K562 (cell line): ENCODE results near the gene MICU1. TPM values are rescaled to one million over a fixed set of nuclear protein-coding genes. Genes with fewer than 3 reads are reported as not detected.
A peak's percentile ranks its signal among the peaks of the same experiment; 100 is the strongest.

Source experiments
- BDP1 ChIP-seq: IDR thresholded peaks from 3 replicates; pipeline ENCODE4 v1.6.1; 2011; ENCODE audit not compliant: insufficient read length, insufficient read depth
- CBFA2T3 ChIP-seq: fragments of 450-650 bp; IDR thresholded peaks from 2 replicates; pipeline ENCODE4 v1.6.1; 2017
- CBFB ChIP-seq: sonication (generic); formaldehyde crosslinking; IDR thresholded peaks from 2 replicates; pipeline ENCODE4 v1.4.0; 2020; ENCODE audit warnings: mild to moderate bottlenecking, missing genetic modification reagents
- CBX8 ChIP-seq: fragments of 200-600 bp; sonication (generic); IDR thresholded peaks from 2 replicates; pipeline ENCODE4 v1.6.1; 2012; ENCODE audit warnings: borderline replicate concordance, mixed run types, low read depth, mild to moderate bottlenecking, moderate library complexity, mixed read lengths, low read length, control low read depth, inconsistent platforms; ENCODE audit not compliant: poor library complexity, severe bottlenecking; ENCODE audit errors: extremely low read depth
- CREB1 ChIP-seq, 2 experiments: sonication (generic) in 1 of 2; formaldehyde crosslinking in 1 of 2; IDR thresholded peaks; 2 replicates each; pipeline versions ENCODE4 v1.6.1 to v1.8.0; 2012 to 2022; ENCODE audit warnings: inconsistent platforms in 1 of 2, mild to moderate bottlenecking in 1 of 2, missing genetic modification reagents in 1 of 2, moderate library complexity in 1 of 2
- HIVEP1 ChIP-seq: fragments of 250-450 bp; sonication (Bioruptor Pico); IDR thresholded peaks from 2 replicates; pipeline ENCODE4 v1.4.0; 2020; ENCODE audit warnings: mild to moderate bottlenecking
- JUNB ChIP-seq: fragments of 450-650 bp; formaldehyde crosslinking; conservative IDR thresholded peaks from 2 replicates; pipeline ENCODE4 v1.4.0; 2020; ENCODE audit warnings: mild to moderate bottlenecking
- KLF1 ChIP-seq: fragments of 450-650 bp; IDR thresholded peaks from 2 replicates; pipeline ENCODE4 v1.6.1; 2016; ENCODE audit warnings: missing genetic modification characterization, missing compliant biosample characterization
- NFE2L1 ChIP-seq: fragments of 450-650 bp; IDR thresholded peaks from 2 replicates; pipeline ENCODE4 v1.6.1; 2016; ENCODE audit warnings: missing genetic modification characterization, low read depth, mild to moderate bottlenecking, missing compliant biosample characterization, moderate library complexity, borderline replicate concordance
- TCFL5 ChIP-seq: fragments of 250-450 bp; sonication (Bioruptor Pico); conservative IDR thresholded peaks from 2 replicates; pipeline ENCODE4 v1.6.1; 2021; ENCODE audit warnings: mild to moderate bottlenecking, moderate library complexity, matching md5 sums
- ZNF584 ChIP-seq: fragments of 200-800 bp; sonication (Bioruptor generic); IDR thresholded peaks from 2 replicates; pipeline ENCODE4 v1.6.1; 2016; ENCODE audit warnings: low read depth, mild to moderate bottlenecking, missing genetic modification characterization, missing compliant biosample characterization
- ZNF780A ChIP-seq: fragments of 250-450 bp; sonication (Bioruptor Pico); IDR thresholded peaks from 2 replicates; pipeline ENCODE4 v1.5.0; 2021; ENCODE audit warnings: mild to moderate bottlenecking
- polyA plus RNA-seq, 8 experiments: library from polyadenylated mRNA; depleted of rRNA in 4 of 8; stranded (reverse) in 5 of 8; unstranded in 3 of 8; fragments of >200 nt; fragmentation: Nextera tagmentation in 2 of 8; fragmentation: Illumina TruSeq in 1 of 8; extraction: Ambion mirVana in 2 of 8; extraction: Trizol in 1 of 8; gene quantifications; 2 replicates each; pipeline versions ENCODE4 v1.2.1 to v1.2.3, GENCODE V29; 2011 to 2014; ENCODE audit warnings: inconsistent platforms in 1 of 8, missing spikeins in 1 of 8
- total RNA-seq, 7 experiments: library from RNA; depleted of rRNA in 6 of 7; stranded (reverse); fragments of >200 nt in 6 of 7; fragmentation: Illumina TruSeq in 2 of 7; extraction: Trizol in 2 of 7; gene quantifications; 2 replicates each; pipeline versions ENCODE4 v1.2.1 to v1.2.3, GENCODE V29; 2011 to 2021; ENCODE audit warnings: low replicate concordance in 1 of 7
- TF ChIP-seq, protein P1 (sequence below): fragments of 150-350 bp; IDR thresholded peaks from 2 replicates; pipeline ENCODE4 v1.6.1; 2014; ENCODE audit warnings: low read depth, mild to moderate bottlenecking, low read length, borderline replicate concordance
- TF ChIP-seq, protein P2 (sequence below): IDR thresholded peaks from 2 replicates; pipeline ENCODE4 v1.6.1; 2011; ENCODE audit warnings: borderline replicate concordance, low read depth, mild to moderate bottlenecking, moderate library complexity, low read length; ENCODE audit not compliant: insufficient read depth, poor library complexity, severe bottlenecking
- TF ChIP-seq, protein P3 (sequence below), 2 experiments: fragments of 450-650 bp; IDR thresholded peaks; 2 replicates each; pipeline ENCODE4 v1.6.1; 2018; ENCODE audit warnings: mild to moderate bottlenecking in 2 of 2, low read depth in 1 of 2; ENCODE audit not compliant: partially characterized antibody in 2 of 2

The MICU1 gene
- total and polyA plus RNA-seq, 9 of the 15 experiments (the other 6 are each of a cell fraction or from before 2014, with no cell fraction given): 29.3 to 76.8 (median 48.4) TPM

DNA sequence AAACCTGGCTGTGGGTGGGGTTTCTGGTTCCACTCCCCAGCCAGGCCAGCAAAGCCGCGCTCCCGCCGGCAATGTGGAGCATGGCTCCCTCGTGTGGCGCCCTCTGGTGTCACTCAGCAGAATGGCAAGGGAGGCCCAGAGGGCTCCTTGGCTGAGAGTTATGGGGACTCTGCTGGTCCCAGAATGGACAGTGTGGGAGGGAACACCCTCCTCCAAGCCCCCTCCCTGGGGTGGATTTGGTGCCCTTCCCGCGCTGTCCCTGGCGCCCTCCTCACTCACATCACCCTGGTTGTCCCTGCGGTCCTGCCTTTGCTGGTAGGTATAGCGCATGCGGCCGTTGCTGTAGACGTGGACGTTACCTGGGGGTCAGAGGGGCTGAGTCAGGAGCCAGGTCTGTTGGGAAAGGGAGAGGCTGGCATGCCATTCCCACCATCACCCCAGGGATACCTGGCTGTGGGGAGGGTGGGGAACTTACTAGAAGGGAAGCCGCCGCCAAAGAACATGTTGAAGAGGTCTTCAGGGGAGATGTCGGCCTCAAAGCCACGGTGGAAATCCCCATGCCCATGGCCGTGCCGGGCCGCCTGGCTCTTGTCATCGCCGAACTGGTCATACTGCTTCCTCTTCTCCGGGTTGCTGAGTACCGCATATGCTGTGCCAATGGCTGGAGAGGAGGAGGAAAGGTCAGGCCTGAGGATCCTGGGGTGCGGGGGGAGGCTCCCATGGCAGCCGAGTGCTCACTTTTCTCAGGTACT, 285.2 kb downstream of the MICU1 start (continued):
- TF ChIP-seq CBX8 (no peak), BDP1 (no peak), ZNF780A (CRISPR knock-in tag) (no peak), CBFB (CRISPR knock-in tag) (no peak), ZNF584 (CRISPR knock-in tag) (no peak), CBFA2T3 (no peak), NFE2L1 (tag) (no peak), HIVEP1 (CRISPR knock-in tag) (no peak), TCFL5 (CRISPR knock-in tag) (no peak), CREB1 (IDR thresholded peaks at IDR 0.05) (no peak), CREB1 (CRISPR knock-in tag; IDR thresholded peaks at IDR 0.05) (peak; percentile 28; the same call in 1 of the 2 replicates), KLF1 (tag) (no peak), JUNB (CRISPR knock-in tag) (no peak)
- TF ChIP-seq, protein P1, sequence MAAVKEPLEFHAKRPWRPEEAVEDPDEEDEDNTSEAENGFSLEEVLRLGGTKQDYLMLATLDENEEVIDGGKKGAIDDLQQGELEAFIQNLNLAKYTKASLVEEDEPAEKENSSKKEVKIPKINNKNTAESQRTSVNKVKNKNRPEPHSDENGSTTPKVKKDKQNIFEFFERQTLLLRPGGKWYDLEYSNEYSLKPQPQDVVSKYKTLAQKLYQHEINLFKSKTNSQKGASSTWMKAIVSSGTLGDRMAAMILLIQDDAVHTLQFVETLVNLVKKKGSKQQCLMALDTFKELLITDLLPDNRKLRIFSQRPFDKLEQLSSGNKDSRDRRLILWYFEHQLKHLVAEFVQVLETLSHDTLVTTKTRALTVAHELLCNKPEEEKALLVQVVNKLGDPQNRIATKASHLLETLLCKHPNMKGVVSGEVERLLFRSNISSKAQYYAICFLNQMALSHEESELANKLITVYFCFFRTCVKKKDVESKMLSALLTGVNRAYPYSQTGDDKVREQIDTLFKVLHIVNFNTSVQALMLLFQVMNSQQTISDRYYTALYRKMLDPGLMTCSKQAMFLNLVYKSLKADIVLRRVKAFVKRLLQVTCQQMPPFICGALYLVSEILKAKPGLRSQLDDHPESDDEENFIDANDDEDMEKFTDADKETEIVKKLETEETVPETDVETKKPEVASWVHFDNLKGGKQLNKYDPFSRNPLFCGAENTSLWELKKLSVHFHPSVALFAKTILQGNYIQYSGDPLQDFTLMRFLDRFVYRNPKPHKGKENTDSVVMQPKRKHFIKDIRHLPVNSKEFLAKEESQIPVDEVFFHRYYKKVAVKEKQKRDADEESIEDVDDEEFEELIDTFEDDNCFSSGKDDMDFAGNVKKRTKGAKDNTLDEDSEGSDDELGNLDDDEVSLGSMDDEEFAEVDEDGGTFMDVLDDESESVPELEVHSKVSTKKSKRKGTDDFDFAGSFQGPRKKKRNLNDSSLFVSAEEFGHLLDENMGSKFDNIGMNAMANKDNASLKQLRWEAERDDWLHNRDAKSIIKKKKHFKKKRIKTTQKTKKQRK: no peak
- TF ChIP-seq, protein P2, sequence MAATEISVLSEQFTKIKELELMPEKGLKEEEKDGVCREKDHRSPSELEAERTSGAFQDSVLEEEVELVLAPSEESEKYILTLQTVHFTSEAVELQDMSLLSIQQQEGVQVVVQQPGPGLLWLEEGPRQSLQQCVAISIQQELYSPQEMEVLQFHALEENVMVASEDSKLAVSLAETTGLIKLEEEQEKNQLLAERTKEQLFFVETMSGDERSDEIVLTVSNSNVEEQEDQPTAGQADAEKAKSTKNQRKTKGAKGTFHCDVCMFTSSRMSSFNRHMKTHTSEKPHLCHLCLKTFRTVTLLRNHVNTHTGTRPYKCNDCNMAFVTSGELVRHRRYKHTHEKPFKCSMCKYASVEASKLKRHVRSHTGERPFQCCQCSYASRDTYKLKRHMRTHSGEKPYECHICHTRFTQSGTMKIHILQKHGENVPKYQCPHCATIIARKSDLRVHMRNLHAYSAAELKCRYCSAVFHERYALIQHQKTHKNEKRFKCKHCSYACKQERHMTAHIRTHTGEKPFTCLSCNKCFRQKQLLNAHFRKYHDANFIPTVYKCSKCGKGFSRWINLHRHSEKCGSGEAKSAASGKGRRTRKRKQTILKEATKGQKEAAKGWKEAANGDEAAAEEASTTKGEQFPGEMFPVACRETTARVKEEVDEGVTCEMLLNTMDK: peak; percentile 87
- TF ChIP-seq, protein P3, sequence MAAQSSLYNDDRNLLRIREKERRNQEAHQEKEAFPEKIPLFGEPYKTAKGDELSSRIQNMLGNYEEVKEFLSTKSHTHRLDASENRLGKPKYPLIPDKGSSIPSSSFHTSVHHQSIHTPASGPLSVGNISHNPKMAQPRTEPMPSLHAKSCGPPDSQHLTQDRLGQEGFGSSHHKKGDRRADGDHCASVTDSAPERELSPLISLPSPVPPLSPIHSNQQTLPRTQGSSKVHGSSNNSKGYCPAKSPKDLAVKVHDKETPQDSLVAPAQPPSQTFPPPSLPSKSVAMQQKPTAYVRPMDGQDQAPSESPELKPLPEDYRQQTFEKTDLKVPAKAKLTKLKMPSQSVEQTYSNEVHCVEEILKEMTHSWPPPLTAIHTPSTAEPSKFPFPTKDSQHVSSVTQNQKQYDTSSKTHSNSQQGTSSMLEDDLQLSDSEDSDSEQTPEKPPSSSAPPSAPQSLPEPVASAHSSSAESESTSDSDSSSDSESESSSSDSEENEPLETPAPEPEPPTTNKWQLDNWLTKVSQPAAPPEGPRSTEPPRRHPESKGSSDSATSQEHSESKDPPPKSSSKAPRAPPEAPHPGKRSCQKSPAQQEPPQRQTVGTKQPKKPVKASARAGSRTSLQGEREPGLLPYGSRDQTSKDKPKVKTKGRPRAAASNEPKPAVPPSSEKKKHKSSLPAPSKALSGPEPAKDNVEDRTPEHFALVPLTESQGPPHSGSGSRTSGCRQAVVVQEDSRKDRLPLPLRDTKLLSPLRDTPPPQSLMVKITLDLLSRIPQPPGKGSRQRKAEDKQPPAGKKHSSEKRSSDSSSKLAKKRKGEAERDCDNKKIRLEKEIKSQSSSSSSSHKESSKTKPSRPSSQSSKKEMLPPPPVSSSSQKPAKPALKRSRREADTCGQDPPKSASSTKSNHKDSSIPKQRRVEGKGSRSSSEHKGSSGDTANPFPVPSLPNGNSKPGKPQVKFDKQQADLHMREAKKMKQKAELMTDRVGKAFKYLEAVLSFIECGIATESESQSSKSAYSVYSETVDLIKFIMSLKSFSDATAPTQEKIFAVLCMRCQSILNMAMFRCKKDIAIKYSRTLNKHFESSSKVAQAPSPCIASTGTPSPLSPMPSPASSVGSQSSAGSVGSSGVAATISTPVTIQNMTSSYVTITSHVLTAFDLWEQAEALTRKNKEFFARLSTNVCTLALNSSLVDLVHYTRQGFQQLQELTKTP (IDR thresholded peaks at IDR 0.05; ENCODE audit: low read depth in 1 of 2, partially characterized antibody in 2 of 2): no peak
